CD4-positive, alpha-beta T cell (primary cell): ENCODE data around the gene COL15A1. TPM values are rescaled to one million over a fixed set of nuclear protein-coding genes. Genes with fewer than 3 reads are reported as not detected.

Source experiments
- ATAC-seq: fragments of 200-7000 bp; cut with Tn5 transposase; one replicate; pipeline ENCODE4 v1.10.0; 2022; ENCODE audit warnings: mild to moderate bottlenecking; ENCODE audit not compliant: poor library complexity
- CTCF ChIA-PET: fragments of 350-600 bp; sonication (Branson Sonifier 250); formaldehyde crosslinking; loops from one replicate; lab custom pipeline; 2021; ENCODE audit warnings: antibody characterized with exemption, inconsistent platforms; lab: Charles Lee
- POLR2A ChIA-PET: fragments of 350-600 bp; sonication (Branson Sonifier 250); formaldehyde crosslinking; loops from one replicate; lab custom pipeline; 2021; ENCODE audit warnings: antibody characterized with exemption, inconsistent platforms; lab: Charles Lee
- DNase-seq, 14 experiments: peaks; one replicate each; pipeline ENCODE4 v3.0.0-alpha.2; 2013 to 2020; ENCODE audit warnings: mixed read lengths in 2 of 14
- H3K27ac ChIP-seq, 2 donors: one replicate each; pipeline versions ENCODE4 v1.5.1 to v1.7.0; 2013; ENCODE audit warnings: low read length in 2 of 2, low read depth in 1 of 2, mild to moderate bottlenecking in 1 of 2
- H3K27me3 ChIP-seq, 2 experiments: 1 replicate in 1 of 2; 2 replicates in 1 of 2; pipeline versions ENCODE4 v1.6.1 to v1.7.0; 2013; ENCODE audit warnings: low read length in 2 of 2, control low read depth in 1 of 2, mild to moderate bottlenecking in 1 of 2, moderate library complexity in 1 of 2; ENCODE audit not compliant: insufficient read depth in 2 of 2, control insufficient read depth in 1 of 2
- H3K36me3 ChIP-seq: one replicate; pipeline ENCODE4 v1.6.1; 2013; ENCODE audit warnings: low read length, control low read depth; ENCODE audit not compliant: insufficient read depth
- H3K4me1 ChIP-seq: one replicate; pipeline ENCODE4 v1.6.1; 2013; ENCODE audit warnings: low read length, control low read depth; ENCODE audit not compliant: insufficient read depth
- H3K4me3 ChIP-seq: one replicate; pipeline ENCODE4 v1.5.1; 2013; ENCODE audit warnings: mild to moderate bottlenecking, low read length, moderate library complexity
- H3K9me3 ChIP-seq, 2 experiments: 1 replicate in 1 of 2; 2 replicates in 1 of 2; pipeline versions ENCODE4 v1.6.1 to v1.7.0; 2013; ENCODE audit warnings: low read length in 2 of 2, mild to moderate bottlenecking in 2 of 2, control low read depth in 1 of 2, moderate library complexity in 1 of 2; ENCODE audit not compliant: control insufficient read depth in 1 of 2, insufficient read depth in 1 of 2
- H3K27ac Mint-ChIP-seq: one replicate; pipeline ENCODE4 v1.8.0; 2020; ENCODE audit warnings: mixed read lengths
- H3K27me3 Mint-ChIP-seq: one replicate; pipeline ENCODE4 v1.8.0; 2021; ENCODE audit warnings: mixed read lengths
- H3K36me3 Mint-ChIP-seq: one replicate; pipeline ENCODE4 v1.8.0; 2021; ENCODE audit warnings: low read depth, mixed read lengths
- H3K4me1 Mint-ChIP-seq: one replicate; pipeline ENCODE4 v1.8.0; 2021; ENCODE audit warnings: low read depth, mixed read lengths
- H3K4me3 Mint-ChIP-seq: one replicate; pipeline ENCODE4 v1.8.0; 2020; ENCODE audit warnings: mild to moderate bottlenecking, mixed read lengths
- H3K9me3 Mint-ChIP-seq: one replicate; pipeline ENCODE4 v1.8.0; 2020; ENCODE audit warnings: mixed read lengths
- CTCF ChIP-seq: fragments of 200-600 bp; IDR thresholded peaks from one replicate; pipeline ENCODE4 v1.8.0; 2022; ENCODE audit warnings: antibody characterized with exemption, mild to moderate bottlenecking
- intact Hi-C, 2 experiments: fragments of 100-400 bp; cut with DNase I in 1 of 2; cut with micrococcal nuclease in 1 of 2; formaldehyde crosslinking; loops; one replicate each; pipeline versions ENCODE4 v1.15.1 to v1.9.0; 2023 to 2025; cut with DNase I, micrococcal nuclease
- total RNA-seq, 174 experiments: library from RNA in 2 of 174; stranded (reverse) in 2 of 174; gene quantifications; one replicate each; pipeline ENCODE4 v1.2.3 and lab custom pipeline; 2021 to 2026

Gene COL15A1
- total RNA-seq, 2 experiments from 2014 or later: not detected

DNA sequence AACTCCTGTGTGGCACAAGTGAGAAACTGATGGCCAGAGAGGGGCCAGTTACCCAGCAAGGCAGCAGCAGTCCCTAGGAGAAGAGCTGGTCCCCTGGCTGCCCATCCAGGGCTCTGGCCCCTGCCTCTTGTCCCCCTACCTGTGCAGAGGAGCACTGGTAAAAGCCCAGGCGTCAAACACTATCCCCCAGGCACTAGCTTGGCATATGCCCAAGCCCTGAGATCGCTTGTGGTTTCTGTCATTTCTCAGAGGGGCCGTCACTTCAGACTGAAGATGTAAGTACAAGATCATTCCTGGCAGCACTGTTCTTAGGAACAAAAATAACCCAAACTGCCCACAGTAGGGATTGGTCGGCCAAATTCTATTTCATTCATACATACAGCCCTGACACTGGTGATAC is 53.9 kb downstream of the COL15A1 start:
- Mint-ChIP-seq H3K36me3 (no peaks in the 10 kb centered on the region), H3K4me3 (no peak overlapping the region), H3K27ac (no peak overlapping the region), H3K9me3 (no peaks in the 10 kb centered on the region), H3K27me3 (no peaks in the 10 kb centered on the region), H3K4me1 (peaks cover 25% of the 10 kb centered on the region)
- intact Hi-C loops: no loop called here
- no peaks in the 10 kb centered on the region for H3K27me3 ChIP-seq
- CTCF ChIA-PET: interaction anchor here (1.8 to 7.7 kb wide), 3 partner anchors 16 to 144 kb away, joined by 6 to 77 read pairs (median 8); no protein-coding TSS in a partner anchor
- H3K27ac ChIP-seq: no peak overlapping the region
- no peak overlapping the region for H3K4me3 ChIP-seq
- POLR2A ChIA-PET: interaction anchor here (0.8 to 1.5 kb wide), 2 partner anchors 74 to 143 kb away, joined by 4 to 5 read pairs; no protein-coding TSS in a partner anchor
- DNase-seq: no peak
- no peak for ATAC-seq
- H3K9me3 ChIP-seq: peaks cover 0 to 5% of the 10 kb centered on the region in 2 experiments
- no peaks in the 10 kb centered on the region for H3K36me3 ChIP-seq
- peaks cover 21% of the 10 kb centered on the region for H3K4me1 ChIP-seq
- TF ChIP-seq CTCF: no peak

DNA sequence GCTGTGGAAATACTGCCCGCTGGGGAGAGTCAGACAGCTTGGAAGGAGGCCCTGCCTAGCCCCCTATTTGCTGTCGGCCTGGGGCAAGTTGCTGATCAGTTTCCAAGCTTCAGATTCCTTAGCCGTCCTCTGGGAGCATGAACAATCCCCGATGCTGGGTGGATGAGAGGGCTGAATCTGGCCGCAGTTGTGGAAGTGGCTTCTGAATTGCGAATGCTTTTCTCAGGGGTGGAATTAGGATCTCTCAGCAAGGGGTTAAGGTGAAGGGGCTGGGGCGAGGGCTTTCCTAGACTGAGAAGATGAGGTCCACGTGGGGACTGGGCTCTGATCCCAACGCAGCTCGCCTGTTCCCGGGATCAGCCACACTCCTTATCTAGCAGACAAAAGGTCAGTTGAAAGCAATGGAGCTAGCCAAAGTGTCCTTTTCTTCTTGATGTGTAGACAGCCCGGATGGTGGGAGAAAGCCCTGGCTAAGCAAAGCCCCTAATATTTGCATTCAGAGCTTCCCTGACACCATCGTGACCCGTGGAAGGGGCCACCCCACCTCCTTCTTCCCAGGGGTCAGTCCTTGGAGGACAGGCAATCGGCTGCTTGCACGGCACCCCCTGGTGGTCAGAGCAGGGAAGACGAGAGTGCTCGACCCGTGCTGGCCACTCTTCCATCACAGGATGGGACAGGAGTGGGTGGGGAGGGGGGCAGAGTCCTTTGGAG is 54.9 kb downstream of the COL15A1 start:
- ATAC-seq (peak; percentile 46), DNase-seq (peak; percentile 23 to 70 (median 42))
- Histone ChIP-seq H3K9me3 (peaks cover 0 to 4% of the 10 kb centered on the region in 2 experiments), H3K27ac (no peak overlapping the region), H3K27me3 (no peaks in the 10 kb centered on the region), H3K4me1 (peaks cover 20% of the 10 kb centered on the region), H3K4me3 (no peak overlapping the region), H3K36me3 (no peaks in the 10 kb centered on the region)
- Mint-ChIP-seq H3K27ac (no peak overlapping the region), H3K9me3 (no peaks in the 10 kb centered on the region), H3K4me1 (peaks cover 26% of the 10 kb centered on the region), H3K27me3 (no peaks in the 10 kb centered on the region), H3K36me3 (no peaks in the 10 kb centered on the region), H3K4me3 (no peak overlapping the region)
- POLR2A ChIA-PET: interaction anchor here (1.5 kb wide), 1 partner anchor 143 kb away, joined by 5 read pairs; no protein-coding TSS in a partner anchor
- CTCF ChIA-PET: interaction anchor here (1.8 to 7.7 kb wide), 3 partner anchors 15 to 143 kb away, joined by 6 to 77 read pairs (median 8); no protein-coding TSS in a partner anchor
- intact Hi-C loops: no loop called here
- peak; percentile 72 for TF ChIP-seq CTCF

- Histone ChIP-seq H3K9me3 (peaks cover 0 to 4% of the 10 kb centered on the region in 2 experiments), H3K27me3 (no peaks in the 10 kb centered on the region), H3K36me3 (no peaks in the 10 kb centered on the region), H3K27ac (no peak overlapping the region), H3K4me3 (no peak overlapping the region), H3K4me1 (peaks cover 18% of the 10 kb centered on the region)
- no peaks in the 10 kb centered on the region for H3K36me3 Mint-ChIP-seq
- TF ChIP-seq CTCF: no peak
- H3K4me1 Mint-ChIP-seq: peaks cover 25% of the 10 kb centered on the region
- DNase-seq (no peak), ATAC-seq (no peak)
- CTCF ChIA-PET: interaction anchor here (1.8 to 7.7 kb wide), 3 partner anchors 15 to 142 kb away, joined by 6 to 77 read pairs (median 8); no protein-coding TSS in a partner anchor
- no peaks in the 10 kb centered on the region for H3K9me3 Mint-ChIP-seq
- H3K27ac Mint-ChIP-seq: no peak overlapping the region
- intact Hi-C loops: no loop called here
- H3K4me3 Mint-ChIP-seq: no peak overlapping the region
- POLR2A ChIA-PET: interaction anchor here (0.7 to 1.5 kb wide), 2 partner anchors 139 to 142 kb away, joined by 3 to 5 read pairs; no protein-coding TSS in a partner anchor
- H3K27me3 Mint-ChIP-seq: no peaks in the 10 kb centered on the region
These were observed 55.4 kb downstream of the COL15A1 start for GRCh38 chr9:98999152-98999525.
